GM06990 (cell line): ENCODE measurements around the gene PDZRN4.

ENCODE experiments used
- DNase-seq: peaks from one replicate; pipeline ENCODE4 v3.0.0-alpha.2; 2011; ENCODE audit not compliant: insufficient read length; ENCODE audit errors: extremely low read depth
- H3K27me3 ChIP-seq: replicated peaks from 2 replicates; pipeline ENCODE4 v1.6.0; 2011; ENCODE audit warnings: low read length; ENCODE audit not compliant: control insufficient read depth, insufficient read depth
- H3K36me3 ChIP-seq: 2 replicates; pipeline ENCODE4 v1.5.1; 2011; ENCODE audit warnings: low read length; ENCODE audit not compliant: control insufficient read depth, insufficient read depth
- H3K4me3 ChIP-seq: replicated peaks from 2 replicates; pipeline ENCODE4 v1.5.1; 2011; ENCODE audit warnings: low read depth, mild to moderate bottlenecking, control low read depth, low read length
- CTCF ChIP-seq: IDR thresholded peaks from 2 replicates; pipeline ENCODE4 v1.5.1; 2011; ENCODE audit warnings: low read length, control low read depth, mild to moderate bottlenecking, inconsistent platforms; ENCODE audit not compliant: insufficient read depth, poor library complexity, severe bottlenecking

Gene PDZRN4

GRCh38 chr12:41468341-41468740 is 280.2 kb downstream of the PDZRN4 start:
- no peak for TF ChIP-seq CTCF
- no peak overlapping the region for H3K4me3 ChIP-seq
- H3K36me3 ChIP-seq: no peaks in the 10 kb centered on the region
- DNase-seq: no peak
- H3K27me3 ChIP-seq: no peaks in the 10 kb centered on the region

GRCh38 chr12:41468756-41469155 is 280.6 kb downstream of the PDZRN4 start:
- no peak for TF ChIP-seq CTCF
- Histone ChIP-seq H3K36me3 (no peaks in the 10 kb centered on the region), H3K4me3 (no peak overlapping the region), H3K27me3 (no peaks in the 10 kb centered on the region)
- no peak for DNase-seq

GRCh38 chr12:41473441-41473840 is 285.3 kb downstream of the PDZRN4 start:
- Histone ChIP-seq H3K27me3 (no peaks in the 10 kb centered on the region), H3K4me3 (no peak overlapping the region), H3K36me3 (no peaks in the 10 kb centered on the region)
- no peak for TF ChIP-seq CTCF
- DNase-seq: no peak

GRCh38 chr12:41474001-41474400 is 285.9 kb downstream of the PDZRN4 start:
- no peaks in the 10 kb centered on the region for H3K36me3 ChIP-seq
- DNase-seq: no peak
- H3K4me3 ChIP-seq: no peak overlapping the region
- no peak for TF ChIP-seq CTCF
- no peaks in the 10 kb centered on the region for H3K27me3 ChIP-seq

- no peak for TF ChIP-seq CTCF
- H3K36me3 ChIP-seq: no peaks in the 10 kb centered on the region
- DNase-seq: no peak
- H3K4me3 ChIP-seq: no peak overlapping the region
- no peaks in the 10 kb centered on the region for H3K27me3 ChIP-seq
Observed at GRCh38 chr12:41476499-41477439, 288.6 kb downstream of the PDZRN4 start.
